Measurements from ENCODE around the gene RTN4RL1.

GRCh38 chr17:2071024-2071385 lies 45.9 kb upstream of the RTN4RL1 start:
- TF ChIP-seq EZH2phosphoT487 (IDR thresholded peaks at IDR 0.05; ENCODE audit: borderline replicate concordance, low read length) (no peak), CTCF (IDR thresholded peaks at IDR 0.05; ENCODE audit: low read depth, low read length, poor library complexity, severe bottlenecking) (no peak)
